RCC 7860 (cell line): ENCODE measurements around the gene RPS6KA5.
"Not testable (repeated sequence)": the region's sequence is repeated elsewhere in the genome, so short reads cannot be mapped to it uniquely, and the experiment has no call there.

Source experiments
- DNase-seq: peaks from one replicate; pipeline ENCODE4 v3.0.0-alpha.2; 2015; ENCODE audit warnings: low spot score
- FAIRE-seq: peaks from 2 replicates; lab custom pipeline; 2012; peaks lifted over from hg19 to GRCh38; lab: Jason Lieb, UNC

The RPS6KA5 gene

GRCh38 chr14:90991690-90992443 lies 68.6 kb downstream of the RPS6KA5 start:
- no peak for DNase-seq
- FAIRE-seq = no peak

DNA sequence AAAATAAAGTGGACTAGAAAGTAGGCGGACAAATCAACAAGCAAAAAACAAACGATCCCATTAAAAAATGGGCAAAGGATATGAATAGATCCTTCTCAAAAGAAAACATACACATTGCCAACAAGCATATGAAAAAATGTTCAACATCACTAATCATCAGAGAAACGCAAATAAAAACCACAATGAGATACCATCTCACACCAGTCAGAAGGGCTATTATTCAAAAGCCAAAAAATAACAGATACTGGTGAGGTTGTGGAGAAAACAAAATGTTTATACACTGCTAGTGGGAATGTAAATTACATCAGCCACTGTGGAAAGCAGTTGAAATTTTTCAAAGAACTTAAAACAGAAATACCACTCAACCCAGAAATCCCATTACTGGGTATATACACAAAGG lies 70.3 kb downstream of the RPS6KA5 start:
- DNase-seq (no peak), FAIRE-seq (no peak)

DNA sequence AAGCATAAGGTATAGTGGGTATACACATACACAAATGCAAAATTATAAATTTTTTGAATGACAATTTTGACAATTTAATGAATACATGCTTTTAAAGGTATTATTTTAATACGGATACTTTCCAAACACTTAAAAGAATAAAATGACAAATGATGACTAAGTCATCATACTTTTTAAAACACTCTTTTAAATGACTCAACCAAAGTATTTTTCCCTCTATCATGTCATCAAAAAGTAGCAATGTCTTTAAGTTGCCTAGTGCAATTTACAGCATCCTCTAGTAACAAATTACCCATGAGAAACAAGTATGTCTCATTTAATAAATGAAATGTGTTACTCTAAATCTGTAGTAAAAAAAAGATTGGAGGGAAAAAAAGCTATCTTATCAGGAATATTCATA lies 73.3 kb downstream of the RPS6KA5 start:
- FAIRE-seq = no peak

GRCh38 chr14:90986510-90986909 lies 73.9 kb downstream of the RPS6KA5 start:
- no peak for DNase-seq
- FAIRE-seq = no peak

More for the DNA sequence above, 73.3 kb downstream of the RPS6KA5 start:
- no peak for DNase-seq

GRCh38 chr14:90985601-90986242 lies 74.7 kb downstream of the RPS6KA5 start:
- FAIRE-seq (no peak), DNase-seq (no peak)

- FAIRE-seq (no peak), DNase-seq (no peak)
Measured at GRCh38 chr14:90983560-90983959, 76.9 kb downstream of the RPS6KA5 start.

DNA sequence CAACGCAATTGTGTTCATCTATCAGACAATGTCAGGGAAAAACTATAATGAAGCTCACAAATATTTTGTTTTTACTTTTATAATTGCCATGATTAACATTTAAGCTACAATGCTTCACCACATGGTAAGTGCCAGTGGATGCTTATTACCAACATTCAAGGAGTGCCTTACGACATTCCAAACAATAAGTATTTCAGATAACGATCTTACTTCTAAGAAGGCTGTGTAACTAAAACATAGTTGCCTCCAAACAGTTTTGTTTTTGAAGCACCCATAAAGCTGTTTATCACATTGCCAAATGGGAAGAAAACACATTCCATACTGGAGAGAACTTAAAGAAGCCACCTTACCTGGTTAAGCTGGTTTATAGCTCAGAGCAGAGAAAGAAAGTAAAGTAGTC lies 78.8 kb downstream of the RPS6KA5 start:
- DNase-seq (no peak), FAIRE-seq (no peak)

- not testable (repeated sequence) for FAIRE-seq, DNase-seq
Measured at GRCh38 chr14:90980636-90981035, 79.8 kb downstream of the RPS6KA5 start.

- DNase-seq = no peak
Measured at GRCh38 chr14:90979515-90979914, 80.9 kb downstream of the RPS6KA5 start.

GRCh38 chr14:90976101-90976500 lies 84.3 kb downstream of the RPS6KA5 start:
- FAIRE-seq = no peak
- no peak for DNase-seq

More at GRCh38 chr14:90979515-90979914, 80.9 kb downstream of the RPS6KA5 start:
- FAIRE-seq = no peak

DNA sequence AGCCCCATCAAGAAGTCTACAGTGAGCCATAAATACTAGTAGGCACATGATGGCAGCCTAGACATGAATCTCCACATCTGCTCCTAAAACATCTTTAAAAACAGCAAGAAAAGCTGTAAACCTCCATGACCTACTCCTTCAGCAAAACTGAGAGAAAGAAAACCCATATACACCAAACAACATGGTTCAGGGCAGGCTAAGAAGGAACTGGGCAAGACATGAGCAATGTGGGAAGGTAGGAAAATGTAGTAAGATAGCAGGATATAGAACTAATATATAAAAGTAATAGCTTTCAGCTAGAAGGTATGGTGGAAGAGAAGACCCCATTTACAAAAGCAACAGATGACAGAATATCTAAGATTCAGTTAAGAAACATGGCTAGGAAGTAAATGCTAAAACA lies 88.8 kb downstream of the RPS6KA5 start:
- DNase-seq (no peak), FAIRE-seq (no peak)

DNA sequence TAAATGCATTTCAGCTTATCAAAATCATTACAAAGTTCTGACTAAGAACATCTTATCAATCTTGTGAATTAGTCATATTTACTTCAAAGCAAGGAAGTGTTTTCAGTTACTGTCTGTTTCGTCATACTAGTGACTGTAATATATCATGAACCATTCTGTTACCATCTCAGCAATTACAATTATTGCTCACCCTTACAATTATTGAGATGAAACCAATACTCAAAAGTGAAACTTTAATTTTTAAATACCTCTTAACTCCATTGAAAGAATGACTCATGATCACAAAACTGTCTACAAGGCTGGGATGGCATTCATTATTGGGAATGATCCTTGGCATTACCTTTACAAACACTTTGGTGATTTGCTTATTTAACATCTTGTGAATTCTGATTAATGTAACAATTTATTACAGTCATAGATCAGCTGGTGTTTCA lies 90.3 kb downstream of the RPS6KA5 start:
- DNase-seq (no peak), FAIRE-seq (no peak)

DNA sequence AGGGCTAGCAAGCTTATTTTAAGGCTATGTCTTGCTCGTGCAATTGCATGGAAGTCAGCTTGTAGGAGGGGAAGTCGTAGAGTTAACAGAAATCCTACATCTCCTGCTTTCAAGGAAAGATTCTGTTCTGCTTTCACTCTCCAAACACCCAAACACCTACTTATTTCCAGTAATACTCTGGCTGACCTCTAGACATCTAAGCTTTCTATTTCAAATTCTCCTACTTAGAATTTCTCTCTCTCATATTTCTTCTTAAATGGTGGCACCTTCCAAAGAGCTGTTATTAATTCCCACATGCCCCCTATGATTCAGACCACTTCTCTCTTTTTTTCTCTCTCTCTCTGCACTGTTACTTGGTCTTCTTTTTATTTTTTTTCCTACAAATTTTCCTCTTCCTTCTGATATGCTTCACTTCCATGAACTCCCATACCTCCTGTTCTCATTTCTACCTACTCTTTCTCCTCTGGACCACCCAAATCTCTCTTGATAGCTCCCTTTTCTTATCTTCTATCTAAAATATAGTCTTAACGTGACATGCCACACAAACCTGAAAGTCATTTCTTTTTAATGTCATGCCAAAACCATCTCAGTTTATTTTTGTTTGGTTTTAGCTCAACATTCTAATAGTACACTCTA lies 90.8 kb downstream of the RPS6KA5 start:
- DNase-seq (no peak), FAIRE-seq (no peak)

GRCh38 chr14:90968025-90968424 lies 92.4 kb downstream of the RPS6KA5 start:
- DNase-seq (no peak), FAIRE-seq (no peak)

- FAIRE-seq = no peak
- DNase-seq = no peak
Measured at GRCh38 chr14:90966493-90966892, 93.9 kb downstream of the RPS6KA5 start.

DNA sequence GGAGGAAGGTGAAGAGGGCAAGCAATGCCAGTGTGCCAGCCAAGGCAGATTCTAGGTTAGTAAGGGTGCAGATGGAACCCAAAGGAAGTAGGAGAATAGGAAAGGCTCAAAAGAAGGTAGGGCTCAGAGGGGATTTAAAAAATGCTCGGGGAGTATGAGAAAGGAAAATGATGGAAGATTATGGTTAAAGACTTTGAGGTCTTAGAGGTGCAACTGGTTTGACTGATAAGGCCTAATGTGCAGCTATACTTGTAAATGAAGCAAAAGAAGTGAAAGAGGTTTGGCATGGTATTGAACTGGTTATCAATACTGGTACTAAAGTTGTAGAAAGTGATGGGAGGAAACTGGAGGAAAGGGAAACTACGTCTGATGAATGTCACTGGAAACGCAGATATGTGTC lies 94.7 kb downstream of the RPS6KA5 start:
- no peak for DNase-seq
- FAIRE-seq = no peak

- no peak for FAIRE-seq
- no peak for DNase-seq
Measured at GRCh38 chr14:90963343-90963742, 97.1 kb downstream of the RPS6KA5 start.

DNA sequence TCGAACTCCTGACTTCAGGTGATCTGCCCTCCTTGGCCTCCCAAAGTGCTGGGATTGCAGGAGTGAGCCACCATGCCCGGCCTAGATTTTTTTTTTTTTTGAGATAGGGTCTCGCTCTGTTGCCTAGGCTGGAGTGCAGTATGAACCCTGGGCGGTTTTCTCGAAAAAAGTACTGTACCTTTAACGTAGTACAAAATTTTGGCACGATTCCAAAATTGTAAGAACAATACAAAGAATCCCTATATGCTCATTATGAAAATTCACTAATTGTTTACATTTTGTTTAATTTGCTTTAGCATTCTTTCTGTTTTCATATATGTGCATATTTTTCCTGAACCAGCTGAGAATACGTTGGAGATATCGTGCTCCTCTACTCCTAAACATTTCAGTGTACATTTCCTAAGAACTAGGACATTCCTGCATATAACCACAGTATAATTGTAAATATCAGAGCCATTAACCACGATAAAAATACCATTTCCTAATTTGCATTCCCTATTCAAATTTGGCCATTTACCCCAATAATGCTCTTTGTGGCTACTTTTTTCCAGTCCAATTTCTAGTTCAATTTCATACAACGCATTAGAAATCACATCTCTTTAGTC lies 97.8 kb downstream of the RPS6KA5 start:
- FAIRE-seq = no peak

GRCh38 chr14:90960818-90961217 lies 99.6 kb downstream of the RPS6KA5 start:
- no peak for FAIRE-seq
- DNase-seq = no peak

More for the DNA sequence above, 97.8 kb downstream of the RPS6KA5 start:
- no peak for DNase-seq

DNA sequence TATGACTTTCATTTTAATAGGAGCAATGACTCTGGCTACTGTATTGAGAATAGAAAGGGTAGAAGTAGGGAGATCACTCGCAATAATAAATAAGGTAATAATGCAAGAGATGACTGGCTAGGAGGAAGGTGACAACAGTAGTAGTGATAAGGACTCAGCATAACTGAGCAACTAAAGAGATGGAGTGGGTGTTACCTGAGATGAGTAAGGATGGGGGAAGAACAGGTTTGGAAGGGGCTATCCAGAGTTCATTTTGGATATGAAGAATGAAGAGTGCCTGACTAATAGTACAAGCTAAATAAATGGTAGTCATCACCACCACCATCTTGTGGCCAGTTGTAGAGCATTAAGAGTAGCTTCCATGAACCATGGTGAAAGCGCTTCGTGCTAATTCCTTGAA lies 101.1 kb downstream of the RPS6KA5 start:
- FAIRE-seq = no peak
- no peak for DNase-seq

- DNase-seq (no peak), FAIRE-seq (no peak)
Measured at GRCh38 chr14:90956273-90956672, 104.2 kb downstream of the RPS6KA5 start.
